Tibial artery (tissue), 4 donors: ENCODE results near the gene CHCHD1.
"Not testable (repeated sequence)": the region's sequence is repeated elsewhere in the genome, so short reads cannot be mapped to it uniquely, and the experiment has no call there.

ENCODE experiments used
- DNase-seq, 2 donors: peaks; one replicate each; pipeline ENCODE4 v3.0.0-alpha.2; 2019
- H3K27ac ChIP-seq, 2 donors: fragments of 200-600 bp; sonication (generic) in 1 of 2; 1 replicate in 1 of 2; 2 replicates in 1 of 2; pipeline ENCODE4 v1.5.1; 2018 to 2019; ENCODE audit warnings: mild to moderate bottlenecking in 1 of 2
- H3K27me3 ChIP-seq, 2 donors: fragments of 200-600 bp; sonication (generic) in 1 of 2; one replicate each; pipeline versions ENCODE4 v1.5.1 to v1.6.0; 2016 to 2019
- H3K36me3 ChIP-seq, 3 donors: fragments of 200-600 bp; sonication (generic) in 2 of 3; one replicate each; pipeline ENCODE4 v1.5.1; 2016 to 2019; ENCODE audit warnings: mild to moderate bottlenecking in 2 of 3
- H3K4me1 ChIP-seq, 4 donors: fragments of 200-600 bp; sonication (generic) in 2 of 4; 1 replicate in 3 of 4; 2 replicates in 1 of 4; pipeline ENCODE4 v1.5.1; 2016 to 2019
- H3K4me3 ChIP-seq, 2 donors: fragments of 200-600 bp; sonication (generic) in 1 of 2; 1 replicate in 1 of 2; 2 replicates in 1 of 2; pipeline ENCODE4 v1.5.1; 2018 to 2019; ENCODE audit warnings: mild to moderate bottlenecking in 2 of 2
- H3K9me3 ChIP-seq, 3 donors: fragments of 200-600 bp; sonication (generic) in 1 of 3; one replicate each; pipeline ENCODE4 v1.5.1; 2016 to 2019
- intact Hi-C: fragments of 100-400 bp; cut with DNase I; formaldehyde crosslinking; loops from one replicate; pipeline ENCODE4 v1.15.0; 2023; ENCODE audit warnings: low total_unique reads
- TF ChIP-seq, protein P1 (sequence below), 2 experiments: fragments of 200-600 bp in 1 of 2; fragments of 450-650 bp in 1 of 2; IDR thresholded peaks; one replicate each; pipeline ENCODE4 v1.5.1; 2017 to 2019; ENCODE audit warnings: antibody characterized with exemption in 2 of 2, mild to moderate bottlenecking in 1 of 2, moderate library complexity in 1 of 2

CHCHD1 gene

DNA sequence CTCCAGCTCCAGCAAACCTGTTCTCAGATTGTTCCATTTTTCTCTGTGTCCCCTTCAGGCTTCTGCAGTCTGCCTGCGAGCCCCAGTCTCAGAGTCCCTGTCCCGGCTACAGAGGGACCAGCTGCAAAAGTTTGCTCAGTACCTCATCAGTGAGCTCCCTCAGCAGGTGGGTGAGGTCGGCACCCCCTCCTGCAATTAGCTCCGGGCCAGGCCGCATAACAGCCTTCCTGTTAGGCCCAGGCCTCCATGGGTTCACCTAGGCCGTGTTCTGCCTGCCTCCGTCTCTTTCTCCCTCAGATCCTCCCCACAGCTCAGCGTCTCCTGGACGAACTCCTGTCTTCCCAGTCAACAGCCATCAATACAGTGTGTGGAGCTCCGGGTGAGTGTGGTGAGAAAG is 7.8 kb downstream of the CHCHD1 start:
- Histone ChIP-seq H3K4me3 (no peak overlapping the region), H3K4me1 (peaks cover 0 to 33% (median 24%) of the 10 kb centered on the region in 4 donors), H3K36me3 (peaks cover 52 to 62% (median 60%) of the 10 kb centered on the region in 3 donors), H3K9me3 (no peaks in the 10 kb centered on the region), H3K27me3 (no peaks in the 10 kb centered on the region), H3K27ac (no peak overlapping the region)
- intact Hi-C loops, result loop anchor here (10.0 kb wide), 1 partner anchor 85 kb away; the partner anchor contains the start of gene CAMK2G
- TF ChIP-seq, protein P1, sequence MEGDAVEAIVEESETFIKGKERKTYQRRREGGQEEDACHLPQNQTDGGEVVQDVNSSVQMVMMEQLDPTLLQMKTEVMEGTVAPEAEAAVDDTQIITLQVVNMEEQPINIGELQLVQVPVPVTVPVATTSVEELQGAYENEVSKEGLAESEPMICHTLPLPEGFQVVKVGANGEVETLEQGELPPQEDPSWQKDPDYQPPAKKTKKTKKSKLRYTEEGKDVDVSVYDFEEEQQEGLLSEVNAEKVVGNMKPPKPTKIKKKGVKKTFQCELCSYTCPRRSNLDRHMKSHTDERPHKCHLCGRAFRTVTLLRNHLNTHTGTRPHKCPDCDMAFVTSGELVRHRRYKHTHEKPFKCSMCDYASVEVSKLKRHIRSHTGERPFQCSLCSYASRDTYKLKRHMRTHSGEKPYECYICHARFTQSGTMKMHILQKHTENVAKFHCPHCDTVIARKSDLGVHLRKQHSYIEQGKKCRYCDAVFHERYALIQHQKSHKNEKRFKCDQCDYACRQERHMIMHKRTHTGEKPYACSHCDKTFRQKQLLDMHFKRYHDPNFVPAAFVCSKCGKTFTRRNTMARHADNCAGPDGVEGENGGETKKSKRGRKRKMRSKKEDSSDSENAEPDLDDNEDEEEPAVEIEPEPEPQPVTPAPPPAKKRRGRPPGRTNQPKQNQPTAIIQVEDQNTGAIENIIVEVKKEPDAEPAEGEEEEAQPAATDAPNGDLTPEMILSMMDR (IDR thresholded peaks at IDR 0.05), result no peak
- no peak for DNase-seq

DNA sequence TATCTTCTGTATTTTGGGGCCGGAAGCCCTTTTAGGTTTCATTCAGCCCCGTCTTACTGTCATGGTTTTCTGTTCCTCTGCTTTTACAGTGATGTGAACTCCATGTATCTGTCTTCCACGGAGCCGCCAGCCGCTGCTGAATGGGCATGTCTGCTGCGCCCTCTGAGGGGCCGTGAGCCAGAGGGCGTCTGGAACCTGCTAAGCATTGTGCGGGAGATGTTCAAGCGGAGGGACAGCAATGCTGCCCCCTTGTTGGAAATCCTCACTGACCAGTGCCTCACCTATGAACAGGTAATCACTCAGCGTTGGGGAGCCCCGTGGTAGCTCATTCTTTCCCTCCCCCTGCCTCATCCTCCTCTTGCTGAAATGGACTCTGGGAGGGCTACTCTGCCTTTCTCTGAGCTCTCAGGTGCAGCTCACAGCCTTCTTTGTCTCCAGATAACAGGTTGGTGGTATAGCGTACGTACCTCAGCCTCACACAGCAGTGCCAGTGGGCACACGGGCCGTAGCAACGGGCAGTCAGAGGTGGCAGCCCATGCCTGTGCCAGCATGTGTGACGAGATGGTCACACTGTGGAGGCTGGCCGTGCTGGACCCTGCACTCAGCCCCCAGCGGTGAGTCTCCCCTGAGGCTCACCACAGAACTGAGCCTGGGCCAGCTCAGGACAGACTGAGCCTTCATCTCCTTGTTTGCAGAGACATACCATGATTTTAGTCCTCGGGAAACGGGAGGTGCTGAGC is 9.2 kb downstream of the CHCHD1 start:
- peaks cover 0 to 30% (median 22%) of the 10 kb centered on the region in 4 donors for H3K4me1 ChIP-seq
- no peak overlapping the region for H3K4me3 ChIP-seq
- H3K27ac ChIP-seq, result no peak overlapping the region
- intact Hi-C loops, result no loop called here
- peaks cover 66 to 76% (median 74%) of the 10 kb centered on the region in 3 donors for H3K36me3 ChIP-seq
- TF ChIP-seq, protein P1 (IDR thresholded peaks at IDR 0.05), result no peak
- no peaks in the 10 kb centered on the region for H3K27me3 ChIP-seq
- H3K9me3 ChIP-seq, result no peaks in the 10 kb centered on the region
- no peak for DNase-seq

DNA sequence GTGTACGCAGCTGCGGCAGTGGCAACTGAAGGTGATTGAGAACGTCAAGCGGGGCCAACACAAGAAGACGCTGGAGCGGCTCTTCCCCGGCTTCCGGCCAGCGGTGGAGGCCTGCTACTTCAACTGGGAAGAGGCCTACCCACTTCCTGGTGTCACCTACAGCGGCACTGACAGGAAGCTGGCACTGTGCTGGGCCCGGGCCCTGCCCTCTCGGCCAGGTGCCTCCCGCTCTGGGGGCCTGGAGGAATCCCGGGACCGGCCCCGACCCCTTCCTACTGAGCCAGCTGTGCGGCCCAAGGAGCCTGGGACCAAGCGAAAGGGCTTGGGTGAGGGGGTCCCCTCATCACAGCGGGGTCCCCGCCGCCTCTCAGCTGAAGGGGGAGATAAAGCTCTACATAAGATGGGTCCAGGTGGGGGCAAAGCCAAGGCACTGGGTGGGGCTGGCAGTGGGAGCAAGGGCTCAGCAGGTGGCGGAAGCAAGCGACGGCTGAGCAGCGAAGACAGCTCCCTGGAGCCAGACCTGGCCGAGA is 10.1 kb downstream of the CHCHD1 start:
- Histone ChIP-seq H3K9me3 (no peaks in the 10 kb centered on the region), H3K36me3 (peaks cover 75 to 84% (median 82%) of the 10 kb centered on the region in 3 donors), H3K27ac (no peak overlapping the region), H3K4me1 (peaks cover 0 to 21% (median 15%) of the 10 kb centered on the region in 4 donors), H3K27me3 (no peaks in the 10 kb centered on the region), H3K4me3 (no peak overlapping the region)
- DNase-seq, result no peak
- TF ChIP-seq, protein P1 (IDR thresholded peaks at IDR 0.05), result no peak
- intact Hi-C loops, result no loop called here

DNA sequence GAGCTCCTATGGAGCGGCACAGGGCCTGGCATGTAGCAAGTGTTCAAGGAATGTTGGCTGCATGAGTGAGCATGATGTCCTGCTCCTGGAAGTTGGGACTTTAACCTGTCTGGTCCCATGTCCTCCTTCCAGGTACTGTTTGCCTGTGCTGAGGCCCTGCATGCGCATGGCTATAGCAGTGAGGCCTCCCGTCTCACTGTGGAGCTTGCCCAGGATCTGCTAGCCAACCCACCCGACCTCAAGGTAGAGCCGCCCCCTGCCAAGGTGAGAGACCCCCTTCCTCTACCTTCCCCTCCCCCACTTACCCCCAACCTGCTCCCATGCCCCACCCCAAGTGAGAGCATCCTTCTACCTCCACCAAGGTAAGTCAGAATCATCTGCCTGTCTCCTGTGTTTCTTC is 11.6 kb downstream of the CHCHD1 start:
- intact Hi-C loops, result no loop called here
- Histone ChIP-seq H3K27ac (no peak overlapping the region), H3K27me3 (no peaks in the 10 kb centered on the region), H3K4me1 (peaks cover 0 to 6% (median under 1%) of the 10 kb centered on the region in 4 donors), H3K36me3 (peaks cover 90 to 100% (median 98%) of the 10 kb centered on the region in 3 donors), H3K4me3 (no peak overlapping the region), H3K9me3 (no peaks in the 10 kb centered on the region)
- TF ChIP-seq, protein P1 (IDR thresholded peaks at IDR 0.05), result no peak
- DNase-seq, result no peak

DNA sequence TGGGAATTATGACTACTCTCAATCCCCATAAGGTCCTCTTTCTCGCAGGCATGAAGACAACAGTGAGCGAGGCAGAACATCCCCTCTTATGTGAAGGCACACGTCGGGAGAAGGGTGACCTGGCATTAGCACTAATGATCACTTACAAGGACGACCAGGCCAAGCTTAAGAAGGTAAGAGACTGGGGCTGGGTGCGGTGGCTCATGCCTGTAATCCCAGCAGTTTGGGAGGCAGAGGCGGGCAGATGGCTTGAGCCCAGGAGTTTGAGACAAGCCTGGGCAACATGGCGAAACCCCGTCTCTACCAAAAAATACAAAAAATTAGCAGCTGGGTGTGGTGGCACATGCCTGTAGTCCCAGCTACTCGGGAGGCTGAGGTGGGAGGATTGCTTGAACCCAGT is 13.6 kb downstream of the CHCHD1 start:
- H3K27me3 ChIP-seq, H3K27ac ChIP-seq, H3K9me3 ChIP-seq, DNase-seq, H3K4me3 ChIP-seq, H3K4me1 ChIP-seq, intact Hi-C loops: not testable (repeated sequence)
- H3K36me3 ChIP-seq, result peaks cover 89 to 100% (median 98%) of the 10 kb centered on the region in 3 donors

DNA sequence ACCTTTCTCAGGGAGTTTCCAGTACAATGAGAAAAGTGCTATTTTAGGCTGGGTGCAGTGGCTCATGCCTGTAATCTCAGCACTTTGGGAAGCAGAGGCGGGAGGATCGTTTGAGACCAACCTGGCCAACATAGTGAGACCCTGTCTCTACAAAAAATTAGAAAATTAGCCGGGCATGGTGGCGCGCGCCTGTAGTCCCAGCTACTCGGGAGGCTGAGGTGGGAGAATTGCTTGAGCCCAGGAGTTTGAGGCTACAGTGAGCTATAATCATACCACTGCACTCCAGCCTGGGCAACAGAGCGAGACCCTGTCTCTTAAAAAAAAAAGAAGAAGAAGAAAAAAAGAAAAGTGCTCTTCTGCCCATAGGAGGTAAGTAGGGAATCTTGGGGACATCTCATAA is 14.2 kb downstream of the CHCHD1 start:
- H3K4me3 ChIP-seq, H3K27ac ChIP-seq, H3K27me3 ChIP-seq, H3K9me3 ChIP-seq, DNase-seq, H3K4me1 ChIP-seq, intact Hi-C loops: not testable (repeated sequence)
- peaks cover 89 to 100% (median 98%) of the 10 kb centered on the region in 3 donors for H3K36me3 ChIP-seq
